Spinal cord (tissue), 10 donors: ENCODE results near the gene MAP3K7. TPM values are rescaled to one million over a fixed set of nuclear protein-coding genes. Genes with fewer than 3 reads are reported as not detected.
A peak's percentile ranks its signal among the peaks of the same experiment; 100 is the strongest.

Experiments
- DNase-seq, 6 donors: peaks; one replicate each; pipeline versions ENCODE4 v3.0.0 to v3.0.0-alpha.2; 2013 to 2015; ENCODE audit warnings: low spot score in 6 of 6, low read depth in 4 of 6
- H3K27ac ChIP-seq: one replicate; pipeline ENCODE4 v1.5.1; 2013; ENCODE audit warnings: low read depth, low read length, control low read depth
- H3K27me3 ChIP-seq: one replicate; pipeline ENCODE4 v1.6.1; 2013; ENCODE audit warnings: low read length; ENCODE audit not compliant: control insufficient read depth, insufficient read depth
- H3K36me3 ChIP-seq: one replicate; pipeline ENCODE4 v1.6.1; 2013; ENCODE audit warnings: low read length; ENCODE audit not compliant: control insufficient read depth, insufficient read depth
- H3K4me1 ChIP-seq: one replicate; pipeline ENCODE4 v1.6.1; 2013; ENCODE audit warnings: low read length; ENCODE audit not compliant: control insufficient read depth, insufficient read depth
- H3K4me3 ChIP-seq: one replicate; pipeline ENCODE4 v1.5.1; 2013; ENCODE audit warnings: low read depth, low read length, control low read depth
- H3K9me3 ChIP-seq: one replicate; pipeline ENCODE4 v1.6.1; 2013; ENCODE audit warnings: low read length; ENCODE audit not compliant: control insufficient read depth, insufficient read depth
- WGBS: methylation state at CpG from one replicate; pipeline ENCODE4 v1.1.5; 2013; ENCODE audit warnings: missing lambda C conversion rate; ENCODE audit not compliant: insufficient coverage; 5-methylcytosine and 5-hydroxymethylcytosine counted together
- long read RNA-seq, 4 donors: transcript quantifications; one replicate each; lab custom pipeline, GENCODE V29; 2026
- polyA plus RNA-seq, 2 donors: library from polyadenylated mRNA; unstranded; fragments of 120-200 nt; gene quantifications; one replicate each; pipeline ENCODE4 v1.2.1, GENCODE V29; 2013; ENCODE audit not compliant: insufficient read length in 2 of 2
- total RNA-seq, 2 donors: library from RNA; depleted of rRNA in 1 of 2; stranded (reverse); fragments of 120-200 nt in 1 of 2; fragments of >200 nt in 1 of 2; gene quantifications; one replicate each; pipeline versions ENCODE4 v1.2.3 to v1.2.4, GENCODE V29; 2013 to 2014
- donor health status: healthy.

MAP3K7 gene
- 10 to 100 TPM; 29.1 to 44.4 TPM for total RNA-seq
- 10 to 100 TPM; 35.3 to 42.7 TPM for polyA plus RNA-seq
- long read RNA-seq, donor 1, full-length matches to known transcripts, result 12 of 12 reads
- long read RNA-seq, donor 1, partial matches to known transcripts, result 0 of 12 reads
- long read RNA-seq, donor 1, other reads (novel, unspliced or antisense), result 0 of 12 reads
- long read RNA-seq, donor 2, full-length matches to known transcripts, result 6 of 6 reads
- long read RNA-seq, donor 2, partial matches to known transcripts, result 0 of 6 reads
- long read RNA-seq, donor 2, other reads (novel, unspliced or antisense), result 0 of 6 reads
- long read RNA-seq, donor 3, full-length matches to known transcripts, result 6 of 6 reads
- long read RNA-seq, donor 3, partial matches to known transcripts, result 0 of 6 reads
- long read RNA-seq, donor 3, other reads (novel, unspliced or antisense), result 0 of 6 reads
- long read RNA-seq, donor 4, full-length matches to known transcripts, result 8 of 8 reads
- long read RNA-seq, donor 4, partial matches to known transcripts, result 0 of 8 reads
- long read RNA-seq, donor 4, other reads (novel, unspliced or antisense), result 0 of 8 reads

DNA sequence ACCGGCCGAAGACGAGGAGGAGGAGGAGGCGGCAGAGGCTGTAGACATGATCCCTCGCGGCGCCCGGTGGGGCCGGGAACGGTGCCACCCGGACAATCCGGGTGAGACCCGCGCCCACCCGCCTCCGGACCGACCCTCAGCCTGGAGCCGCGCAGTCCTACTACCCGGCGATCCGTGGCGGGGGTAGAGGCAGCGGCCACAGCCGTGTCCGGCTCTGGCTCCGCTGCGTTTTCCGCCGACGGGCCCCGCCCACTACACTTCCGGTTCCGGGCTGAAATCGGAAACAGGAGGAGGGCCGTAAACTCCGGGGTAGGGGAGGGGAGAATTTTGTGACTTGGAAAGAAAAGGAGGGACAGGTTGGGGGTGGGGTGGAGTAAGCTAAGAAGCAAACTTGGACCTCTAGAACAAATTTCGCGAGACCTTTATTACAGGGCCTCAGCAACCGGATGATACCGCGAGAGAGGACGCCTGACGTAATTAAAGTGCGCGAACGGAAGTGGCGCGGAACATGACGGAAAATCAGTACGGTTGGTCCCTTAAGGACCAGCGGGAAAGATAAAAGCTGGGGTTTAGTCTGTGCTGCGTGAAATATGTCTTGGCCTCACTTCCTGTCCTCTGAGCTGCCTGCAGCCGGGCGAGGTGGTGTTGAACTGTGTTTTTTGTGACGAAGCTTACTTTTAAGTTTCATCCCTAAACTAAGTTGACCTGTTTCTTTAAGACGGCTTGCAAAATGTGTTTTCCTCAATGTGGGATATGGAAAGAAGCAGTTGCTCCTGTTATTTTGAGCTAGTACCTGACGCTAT lies at the start of gene MAP3K7:
TSS of gene MAP3K7 (minus strand) at position 237 of the 803 bp plus-strand sequence. CDS start at position 48, 189 bp downstream.
- Histone ChIP-seq H3K27me3 (no peaks in the 10 kb centered on the region), H3K4me3 (peak within 1 kb of the TSS; percentile 96), H3K36me3 (no peaks in the 10 kb centered on the region), H3K27ac (peak within 1 kb of the TSS; percentile 96), H3K9me3 (no peaks in the 10 kb centered on the region), H3K4me1 (peaks cover 4% of the 10 kb centered on the region)
- peak; percentile 92 to 99 (median 98) for DNase-seq
- 1% methylated on average over 56 of the region's 58 CpGs for WGBS

DNA sequence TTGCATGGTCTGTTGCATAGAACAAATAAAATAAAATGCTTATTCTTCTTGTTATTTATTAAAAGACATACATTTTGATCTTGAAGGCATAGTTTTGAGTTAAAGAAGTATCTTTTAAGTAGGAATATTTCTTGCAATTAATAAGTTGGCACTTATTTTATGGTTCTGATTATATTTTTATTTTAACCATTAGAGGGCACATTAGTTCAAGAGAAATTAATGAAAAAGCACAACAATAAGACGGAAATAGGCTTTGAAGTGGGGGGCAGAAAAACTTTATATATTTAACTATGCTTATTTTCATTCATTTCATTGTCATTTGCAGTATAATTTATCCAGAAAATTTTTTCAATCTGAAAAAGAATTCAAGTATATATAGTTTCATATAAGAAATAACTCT lies 44.2 kb upstream of the MAP3K7 start:
- peak in 1 of 6 donors; percentile 20 for DNase-seq
- Histone ChIP-seq H3K27ac (no peak overlapping the region), H3K4me3 (no peak overlapping the region), H3K36me3 (no peaks in the 10 kb centered on the region), H3K4me1 (no peaks in the 10 kb centered on the region), H3K9me3 (no peaks in the 10 kb centered on the region), H3K27me3 (no peaks in the 10 kb centered on the region)
- WGBS, result no CpG with 5 or more reads among the region's 1 CpG

- no peak for DNase-seq
- no peaks in the 10 kb centered on the region for H3K9me3 ChIP-seq
Observed at GRCh38 chr6:90621581-90621980, 34.7 kb upstream of the MAP3K7 start.

GRCh38 chr6:90619221-90619620 lies 32.3 kb upstream of the MAP3K7 start:
- no peaks in the 10 kb centered on the region for H3K36me3 ChIP-seq
- no peaks in the 10 kb centered on the region for H3K4me1 ChIP-seq
- WGBS, result 83% methylated on average over 1 of the region's 2 CpGs
- H3K4me3 ChIP-seq, result no peak overlapping the region
- H3K27ac ChIP-seq, result no peak overlapping the region
- no peaks in the 10 kb centered on the region for H3K9me3 ChIP-seq
- no peaks in the 10 kb centered on the region for H3K27me3 ChIP-seq
- DNase-seq, result no peak

More at GRCh38 chr6:90621581-90621980, 34.7 kb upstream of the MAP3K7 start:
- H3K27me3 ChIP-seq, result no peaks in the 10 kb centered on the region
- no peak overlapping the region for H3K27ac ChIP-seq
- H3K36me3 ChIP-seq, result no peaks in the 10 kb centered on the region
- H3K4me1 ChIP-seq, result no peaks in the 10 kb centered on the region
- H3K4me3 ChIP-seq, result no peak overlapping the region
- WGBS, result no CpG with 5 or more reads among the region's 2 CpGs

DNA sequence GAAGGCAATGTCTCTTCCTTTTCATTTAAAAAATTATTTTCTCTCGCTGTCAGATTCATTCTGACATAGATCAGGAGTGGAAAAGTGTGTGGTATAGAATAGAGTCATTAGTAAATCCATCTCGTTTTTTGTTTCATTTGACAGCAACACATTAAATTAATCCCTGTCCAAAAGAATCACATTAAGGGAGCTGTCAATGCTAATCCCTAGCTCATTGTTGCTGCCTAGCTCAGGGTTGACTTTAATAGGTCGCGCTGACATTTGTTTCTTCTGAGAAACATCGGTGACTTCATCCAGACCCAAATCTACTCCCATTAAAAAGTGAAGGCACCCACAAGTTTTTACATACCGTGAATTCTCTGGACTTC lies 25.4 kb upstream of the MAP3K7 start:
- no CpG with 5 or more reads among the region's 6 CpGs for WGBS
- Histone ChIP-seq H3K4me3 (no peak overlapping the region), H3K9me3 (no peaks in the 10 kb centered on the region), H3K4me1 (peaks cover 19% of the 10 kb centered on the region), H3K27me3 (peaks cover 5% of the 10 kb centered on the region), H3K27ac (no peak overlapping the region), H3K36me3 (no peaks in the 10 kb centered on the region)
- DNase-seq, result peak in 1 of 6 donors; percentile 5

DNA sequence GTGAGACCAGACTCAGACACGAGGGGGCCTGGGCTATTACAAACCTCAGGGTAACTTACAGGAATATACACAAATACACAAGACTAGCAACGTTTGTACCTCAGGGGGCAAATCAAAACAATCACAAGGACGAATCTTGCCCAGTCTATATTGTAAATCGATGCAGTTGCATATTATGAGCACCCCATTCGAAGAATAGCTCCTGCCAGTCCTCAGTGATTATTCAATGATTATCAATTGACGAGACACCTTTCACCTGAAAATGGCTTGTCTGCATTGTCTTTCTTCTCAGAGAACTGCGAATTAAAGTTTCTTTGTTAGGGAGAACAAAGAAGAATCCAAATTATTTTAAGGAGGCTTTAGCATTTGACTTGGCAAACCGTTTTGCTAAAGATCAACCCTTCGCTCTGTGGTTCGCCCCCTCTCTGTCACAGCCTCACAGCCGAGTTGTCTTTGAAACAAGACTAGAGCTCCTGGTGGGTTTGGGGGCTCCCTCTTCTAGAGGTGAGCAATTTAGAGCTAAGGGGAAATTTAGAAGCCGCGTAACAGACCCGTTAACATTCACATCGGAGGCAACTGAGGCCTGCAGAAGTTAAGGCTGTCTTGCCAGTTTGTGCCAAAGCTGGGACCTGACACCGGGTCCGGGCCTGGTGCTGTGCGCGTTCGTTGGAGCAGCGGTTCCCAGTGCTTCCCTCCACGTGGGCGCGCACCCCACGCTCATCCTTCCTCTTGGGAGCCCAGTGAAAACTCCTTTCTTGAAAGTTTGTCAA lies 24.9 kb upstream of the MAP3K7 start:
- peak overlapping the region; percentile 67 for H3K4me3 ChIP-seq
- H3K36me3 ChIP-seq, result no peaks in the 10 kb centered on the region
- DNase-seq, result peak in 4 of 6 donors; percentile 36 to 65 (median 43)
- peaks cover 5% of the 10 kb centered on the region for H3K27me3 ChIP-seq
- 27% methylated on average over 21 of the region's 25 CpGs for WGBS
- H3K9me3 ChIP-seq, result no peaks in the 10 kb centered on the region
- H3K27ac ChIP-seq, result peak overlapping the region; percentile 87
- H3K4me1 ChIP-seq, result peaks cover 19% of the 10 kb centered on the region

GRCh38 chr6:90610751-90611542 lies 24.1 kb upstream of the MAP3K7 start:
- Histone ChIP-seq H3K27ac (peak overlapping the region; percentile 87), H3K4me1 (peaks cover 19% of the 10 kb centered on the region), H3K36me3 (no peaks in the 10 kb centered on the region), H3K9me3 (no peaks in the 10 kb centered on the region), H3K4me3 (peak overlapping the region; percentile 67), H3K27me3 (peaks cover 5% of the 10 kb centered on the region)
- peak in 3 of 6 donors; percentile 43 to 87 (median 86) for DNase-seq
- 0% methylated on average over 71 of the region's 72 CpGs for WGBS

GRCh38 chr6:90610301-90610750 lies 23.5 kb upstream of the MAP3K7 start:
- peak in 2 of 6 donors; percentile 58 to 81 for DNase-seq
- Histone ChIP-seq H3K4me3 (peak overlapping the region; percentile 67), H3K27ac (peak overlapping the region; percentile 87), H3K4me1 (peaks cover 19% of the 10 kb centered on the region), H3K27me3 (peaks cover 5% of the 10 kb centered on the region), H3K36me3 (no peaks in the 10 kb centered on the region), H3K9me3 (no peaks in the 10 kb centered on the region)
- 3% methylated on average over 22 of the region's 22 CpGs for WGBS
